ENCODE measurements around the gene ABHD1.

Gene ABHD1

DNA sequence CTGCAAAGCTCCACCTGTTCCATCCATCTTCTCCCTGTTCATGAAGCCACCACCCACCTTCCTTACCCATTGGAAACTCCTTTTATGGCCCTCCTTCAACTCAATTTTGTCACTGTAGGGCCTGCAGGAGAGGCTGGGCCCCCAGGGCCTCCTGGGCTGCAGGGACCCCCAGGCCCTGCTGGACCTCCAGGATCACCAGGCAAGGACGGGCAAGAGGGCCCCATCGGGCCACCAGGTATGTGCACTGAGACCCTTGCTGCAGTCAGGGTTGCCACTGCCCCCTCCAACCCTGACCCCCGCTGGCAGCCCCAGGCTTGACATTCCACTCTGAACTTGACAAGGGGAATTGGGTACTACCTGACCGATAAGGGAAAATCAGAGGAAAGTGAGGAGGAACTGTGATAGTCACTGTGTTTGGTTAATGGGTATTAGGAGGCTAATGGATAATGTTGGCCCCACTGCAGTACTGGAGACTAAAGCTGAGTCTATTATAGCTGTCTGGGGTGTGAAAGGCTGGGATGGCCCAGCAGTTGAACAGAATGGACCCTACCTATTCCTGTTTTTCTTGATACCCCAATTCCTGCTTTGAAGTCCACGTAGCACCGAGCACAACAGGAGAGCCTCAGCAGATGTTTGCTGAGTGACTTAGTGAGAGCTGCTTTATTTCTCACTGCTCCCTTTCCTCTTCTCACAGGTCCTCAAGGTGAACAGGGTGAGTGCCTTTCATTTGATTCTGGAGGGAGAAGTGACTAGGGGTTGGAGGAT is 39.1 kb upstream of the ABHD1 start:
- H3K4me3 ChIP-seq (ENCODE audit: low read length) = no peak overlapping the region
- TF ChIP-seq, protein P1, sequence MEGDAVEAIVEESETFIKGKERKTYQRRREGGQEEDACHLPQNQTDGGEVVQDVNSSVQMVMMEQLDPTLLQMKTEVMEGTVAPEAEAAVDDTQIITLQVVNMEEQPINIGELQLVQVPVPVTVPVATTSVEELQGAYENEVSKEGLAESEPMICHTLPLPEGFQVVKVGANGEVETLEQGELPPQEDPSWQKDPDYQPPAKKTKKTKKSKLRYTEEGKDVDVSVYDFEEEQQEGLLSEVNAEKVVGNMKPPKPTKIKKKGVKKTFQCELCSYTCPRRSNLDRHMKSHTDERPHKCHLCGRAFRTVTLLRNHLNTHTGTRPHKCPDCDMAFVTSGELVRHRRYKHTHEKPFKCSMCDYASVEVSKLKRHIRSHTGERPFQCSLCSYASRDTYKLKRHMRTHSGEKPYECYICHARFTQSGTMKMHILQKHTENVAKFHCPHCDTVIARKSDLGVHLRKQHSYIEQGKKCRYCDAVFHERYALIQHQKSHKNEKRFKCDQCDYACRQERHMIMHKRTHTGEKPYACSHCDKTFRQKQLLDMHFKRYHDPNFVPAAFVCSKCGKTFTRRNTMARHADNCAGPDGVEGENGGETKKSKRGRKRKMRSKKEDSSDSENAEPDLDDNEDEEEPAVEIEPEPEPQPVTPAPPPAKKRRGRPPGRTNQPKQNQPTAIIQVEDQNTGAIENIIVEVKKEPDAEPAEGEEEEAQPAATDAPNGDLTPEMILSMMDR (conservative IDR thresholded peaks at IDR 0.05; ENCODE audit: low read depth, low read length) = no peak
- DNase-seq (ENCODE audit: low read depth) = no peak

DNA sequence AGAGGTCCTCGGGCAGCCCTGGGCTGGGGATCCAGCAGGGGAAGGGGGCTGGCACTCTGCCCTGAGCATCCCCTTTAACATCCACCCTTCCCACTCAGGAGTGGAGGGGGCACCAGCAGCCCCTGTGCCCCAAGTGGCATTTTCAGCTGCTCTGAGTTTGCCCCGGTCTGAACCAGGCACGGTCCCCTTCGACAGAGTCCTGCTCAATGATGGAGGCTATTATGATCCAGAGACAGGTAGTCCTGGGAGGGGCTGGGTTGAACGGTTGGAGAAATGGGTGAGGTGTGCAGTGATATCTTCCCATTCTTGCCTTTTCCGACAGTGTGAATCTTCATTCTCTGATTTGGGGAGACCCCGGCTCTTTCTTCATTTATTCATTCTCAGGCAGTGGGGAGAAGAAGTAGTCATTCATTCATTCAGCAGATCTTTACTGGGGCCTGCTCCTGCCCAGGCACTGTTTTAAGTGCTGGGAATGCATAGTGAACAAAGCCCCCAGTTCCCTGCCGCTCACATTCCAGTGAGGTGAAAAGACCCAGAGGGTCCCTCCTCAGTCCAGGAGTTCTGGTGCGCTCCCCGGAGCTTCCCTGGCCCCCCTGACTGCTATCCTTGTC is 38.4 kb upstream of the ABHD1 start:
- TF ChIP-seq, protein P1 (conservative IDR thresholded peaks at IDR 0.05; ENCODE audit: low read depth, low read length) = no peak
- peak overlapping the region; percentile 55 for H3K4me3 ChIP-seq (ENCODE audit: low read length)
- DNase-seq (ENCODE audit: low read depth) = no peak

DNA sequence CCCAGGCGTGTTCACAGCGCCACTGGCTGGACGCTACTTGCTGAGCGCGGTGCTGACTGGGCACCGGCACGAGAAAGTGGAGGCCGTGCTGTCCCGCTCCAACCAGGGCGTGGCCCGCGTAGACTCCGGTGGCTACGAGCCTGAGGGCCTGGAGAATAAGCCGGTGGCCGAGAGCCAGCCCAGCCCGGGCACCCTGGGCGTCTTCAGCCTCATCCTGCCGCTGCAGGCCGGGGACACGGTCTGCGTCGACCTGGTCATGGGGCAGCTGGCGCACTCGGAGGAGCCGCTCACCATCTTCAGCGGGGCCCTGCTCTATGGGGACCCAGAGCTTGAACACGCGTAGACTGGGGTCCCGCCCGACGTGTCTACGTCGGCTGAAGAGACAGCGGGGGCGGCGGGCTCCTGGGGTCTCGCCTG is 37.9 kb upstream of the ABHD1 start:
- DNase-seq (ENCODE audit: low read depth) = no peak
- TF ChIP-seq, protein P1 (conservative IDR thresholded peaks at IDR 0.05; ENCODE audit: low read depth, low read length) = peak; percentile 49
- peak overlapping the region; percentile 55 for H3K4me3 ChIP-seq (ENCODE audit: low read length)

DNA sequence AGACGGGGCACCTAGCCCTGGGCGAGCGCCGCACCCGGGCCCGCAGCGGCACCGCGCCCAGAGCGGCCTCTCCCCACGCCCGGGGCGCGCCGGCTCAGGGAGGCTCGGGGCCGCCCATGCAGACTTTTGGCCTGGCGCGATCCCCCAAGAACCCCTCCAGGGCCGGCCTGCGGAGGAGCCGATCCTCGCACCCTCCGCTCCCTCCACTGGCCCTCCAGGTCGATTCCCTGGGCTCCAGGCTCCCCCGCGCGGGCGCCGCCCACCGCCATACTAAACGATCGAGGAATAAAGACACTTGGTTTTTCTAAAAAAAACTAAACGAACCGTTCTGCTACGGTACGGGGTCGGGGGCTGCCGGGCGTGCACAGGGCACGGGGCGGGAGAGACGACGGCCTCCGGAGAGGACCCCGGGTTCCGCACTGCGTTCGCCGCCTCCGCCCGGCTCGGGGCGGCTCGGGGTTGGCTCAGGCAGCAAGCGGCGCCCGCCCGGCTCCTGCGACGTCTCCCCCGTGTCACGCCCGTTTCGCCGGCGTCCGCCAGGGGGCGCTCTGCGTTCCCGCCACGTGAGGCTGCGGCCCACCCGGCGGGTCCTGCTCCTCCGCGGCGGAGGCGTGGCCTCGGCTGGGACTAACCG is 37.4 kb upstream of the ABHD1 start:
- TF ChIP-seq, protein P1 (conservative IDR thresholded peaks at IDR 0.05; ENCODE audit: low read depth, low read length) = peak; percentile 68
- H3K4me3 ChIP-seq (ENCODE audit: low read length) = peak overlapping the region; percentile 55
- DNase-seq (ENCODE audit: low read depth) = peak; percentile 45

DNA sequence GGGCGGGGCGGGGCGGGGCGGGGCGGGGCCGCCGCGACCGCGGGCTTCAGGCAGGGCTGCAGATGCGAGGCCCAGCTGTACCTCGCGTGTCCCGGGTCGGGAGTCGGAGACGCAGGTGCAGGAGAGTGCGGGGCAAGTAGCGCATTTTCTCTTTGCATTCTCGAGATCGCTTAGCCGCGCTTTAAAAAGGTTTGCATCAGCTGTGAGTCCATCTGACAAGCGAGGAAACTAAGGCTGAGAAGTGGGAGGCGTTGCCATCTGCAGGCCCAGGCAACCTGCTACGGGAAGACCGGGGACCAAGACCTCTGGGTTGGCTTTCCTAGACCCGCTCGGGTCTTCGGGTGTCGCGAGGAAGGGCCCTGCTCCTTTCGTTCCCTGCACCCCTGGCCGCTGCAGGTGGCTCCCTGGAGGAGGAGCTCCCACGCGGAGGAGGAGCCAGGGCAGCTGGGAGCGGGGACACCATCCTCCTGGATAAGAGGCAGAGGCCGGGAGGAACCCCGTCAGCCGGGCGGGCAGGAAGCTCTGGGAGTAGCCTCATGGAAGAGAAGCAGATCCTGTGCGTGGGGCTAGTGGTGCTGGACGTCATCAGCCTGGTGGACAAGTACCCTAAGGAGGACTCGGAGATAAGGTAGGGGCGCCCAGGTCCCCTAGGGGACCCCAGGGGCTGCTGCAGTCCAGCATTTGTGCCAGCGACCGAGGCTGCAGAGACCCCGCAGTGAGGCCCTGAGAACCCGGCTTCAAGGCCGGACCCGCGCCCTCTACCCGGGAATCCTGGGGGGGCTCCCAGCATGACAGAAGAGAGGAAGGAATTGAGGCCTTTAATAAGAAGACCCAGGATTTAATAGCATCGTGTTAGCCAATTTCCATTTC is 36.7 kb upstream of the ABHD1 start, which contains the start of gene KHK:
KHK (plus strand) TSS at position 49 of the 870 bp plus-strand sequence; CDS start at position 537, 488 bp downstream.
- DNase-seq (ENCODE audit: low read depth) = no peak
- TF ChIP-seq, protein P1 (conservative IDR thresholded peaks at IDR 0.05; ENCODE audit: low read depth, low read length) = no peak

DNA sequence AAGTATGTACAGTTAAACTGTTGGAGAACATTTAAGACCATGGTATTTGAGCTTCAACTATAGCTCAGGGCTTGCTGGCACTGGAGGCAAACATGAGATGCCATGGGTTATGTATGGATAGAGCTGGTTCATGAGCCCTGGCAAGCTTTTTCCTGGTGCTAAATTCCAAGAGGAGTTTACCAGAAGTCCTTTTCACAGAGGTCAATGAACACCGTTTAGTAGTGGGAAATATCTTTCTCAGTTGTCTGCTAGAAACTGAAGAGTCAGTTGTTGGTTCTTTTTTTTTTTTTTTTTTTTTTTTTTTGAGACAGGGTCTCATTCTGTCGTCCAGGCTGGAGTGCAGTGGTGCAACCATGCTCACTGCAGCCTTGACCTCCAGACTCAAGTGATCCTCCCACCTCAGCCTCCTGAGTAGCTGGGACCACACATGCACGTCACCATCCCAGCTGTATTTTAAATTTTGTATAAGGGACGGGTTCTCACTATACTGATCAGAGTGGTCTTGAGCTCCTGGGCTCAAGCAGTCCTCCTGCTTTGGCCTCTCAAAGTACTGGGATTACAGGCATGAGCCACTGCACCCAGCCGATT is 35.7 kb upstream of the ABHD1 start:
- no peak for DNase-seq (ENCODE audit: low read depth)
- H3K4me3 ChIP-seq (ENCODE audit: low read length) = no peak overlapping the region
- TF ChIP-seq, protein P1 (conservative IDR thresholded peaks at IDR 0.05; ENCODE audit: low read depth, low read length) = no peak

More for the DNA sequence above, 36.7 kb upstream of the ABHD1 start, which contains the start of gene KHK:
- peak within 1 kb of the TSS; percentile 56 for H3K4me3 ChIP-seq (ENCODE audit: low read length)

Measured in retinal pigment epithelial cell (primary cell).